OCI-LY3 (cell line): ENCODE measurements around the gene SEC16B.

Source experiments
- CTCF ChIP-seq: fragments of 200-600, 300-600 bp; sonication (generic); IDR thresholded peaks from 2 replicates; pipeline ENCODE4 v1.5.1; 2014; ENCODE audit warnings: antibody characterized with exemption, low read length, low read depth
- EZH2phosphoT487 ChIP-seq: fragments of 200-600 bp; shearing (Covaris generic); IDR thresholded peaks from 2 replicates; pipeline ENCODE4 v1.6.1; 2018; ENCODE audit warnings: antibody characterized with exemption, mixed run types, low read depth

GRCh38 chr1:178017517-178017916 lies 47.7 kb upstream of the SEC16B start:
- TF ChIP-seq CTCF (no peak), EZH2phosphoT487 (no peak)
